CD4-positive, alpha-beta T cell treated with Interleukin-6 at 100 ng/mL for 8 hours (primary cell): ENCODE data around the gene TMED3.

ENCODE experiments used
- DNase-seq: peaks from one replicate; pipeline ENCODE4 v3.0.0-alpha.2; 2020; ENCODE audit warnings: mixed read lengths, low spot score

Gene TMED3

GRCh38 chr15:79310985-79311900, at the start of gene TMED3:
Gene TMED3 (plus strand): TSS chr15:79311112. CDS start chr15:79311250, 138 bp downstream.
- peak; percentile 83 for DNase-seq

GRCh38 chr15:79261836-79262235, 49.1 kb upstream of the TMED3 start:
- no peak for DNase-seq

- DNase-seq = no peak
These were observed 45.7 kb upstream of the TMED3 start for GRCh38 chr15:79265167-79265566.

GRCh38 chr15:79265987-79266579, 44.8 kb upstream of the TMED3 start:
- DNase-seq = no peak

GRCh38 chr15:79282371-79283251, 28.3 kb upstream of the TMED3 start, which contains the start of gene ANKRD34C:
Gene ANKRD34C (plus strand): TSS chr15:79282722. CDS start chr15:79293285, 10,563 bp downstream.
- DNase-seq = no peak

GRCh38 chr15:79283252-79284048, 27.5 kb upstream of the TMED3 start:
- DNase-seq = no peak

GRCh38 chr15:79290642-79291275, 20.2 kb upstream of the TMED3 start:
- DNase-seq = no peak

GRCh38 chr15:79292011-79292410, 18.9 kb upstream of the TMED3 start:
- no peak for DNase-seq

- DNase-seq = no peak
These were observed 16.8 kb upstream of the TMED3 start for GRCh38 chr15:79294075-79294474.

GRCh38 chr15:79296583-79296982, 14.3 kb upstream of the TMED3 start:
- DNase-seq = no peak

GRCh38 chr15:79299126-79299840, 11.6 kb upstream of the TMED3 start:
- no peak for DNase-seq

- no peak for DNase-seq
These were observed 11.1 kb upstream of the TMED3 start for GRCh38 chr15:79299841-79300235.

GRCh38 chr15:79307251-79307650, 3.7 kb upstream of the TMED3 start:
- no peak for DNase-seq

- DNase-seq = no peak
These were observed 2.0 kb upstream of the TMED3 start for GRCh38 chr15:79308874-79309273.

GRCh38 chr15:79310612-79310984, 314 bp upstream of the TMED3 start:
- DNase-seq = no peak

- no peak for DNase-seq
These were observed 1.1 kb downstream of the TMED3 start for GRCh38 chr15:79311901-79312553.

- no peak for DNase-seq
These were observed 3.3 kb downstream of the TMED3 start for GRCh38 chr15:79314186-79314585.

- no peak for DNase-seq
These were observed 3.9 kb downstream of the TMED3 start for GRCh38 chr15:79314811-79315210.

- DNase-seq = no peak
These were observed 4.9 kb downstream of the TMED3 start for GRCh38 chr15:79315623-79316328.
